PFSK-1 (cell line): ENCODE data around the gene KCNK16.

Experiments
- POLR2AphosphoS5 ChIP-seq: IDR thresholded peaks from 2 replicates; pipeline ENCODE4 v1.6.1; 2012; ENCODE audit warnings: low read depth, mild to moderate bottlenecking, control low read depth, low read length, moderate library complexity
- REST ChIP-seq, 2 experiments: IDR thresholded peaks; 2 replicates each; pipeline versions ENCODE4 v1.6.1 to v1.8.0; 2011 to 2012; ENCODE audit warnings: low read depth in 2 of 2, low read length in 2 of 2, control low read depth in 1 of 2, inconsistent platforms in 1 of 2, mild to moderate bottlenecking in 1 of 2, moderate library complexity in 1 of 2; ENCODE audit not compliant: insufficient read depth in 1 of 2

GRCh38 chr6:39274903-39275302 lies 47.6 kb downstream of the KCNK16 start:
- TF ChIP-seq POLR2AphosphoS5 = no peak
- TF ChIP-seq REST (IDR thresholded peaks at IDR 0.05; ENCODE audit: insufficient read depth in 1 of 2, low read depth in 2 of 2, low read length in 2 of 2) = no peak
